Left hindlimb (tissue), 1 donor: ENCODE results near the gene KRABD2.
"Not testable (repeated sequence)": the region's sequence is repeated elsewhere in the genome, so short reads cannot be mapped to it uniquely, and the experiment has no call there.

Source experiments
- DNase-seq: peaks from one replicate; pipeline ENCODE4 v3.0.0-alpha.2; 2018

Gene KRABD2

GRCh38 chr17:8376271-8377067, at the start of gene KRABD2:
TSS of gene KRABD2 (minus strand) at chr17:8376704.
- peak; percentile 94 for DNase-seq

- DNase-seq = no peak
Observed at GRCh38 chr17:8421571-8421970, 45.1 kb upstream of the KRABD2 start.

DNA sequence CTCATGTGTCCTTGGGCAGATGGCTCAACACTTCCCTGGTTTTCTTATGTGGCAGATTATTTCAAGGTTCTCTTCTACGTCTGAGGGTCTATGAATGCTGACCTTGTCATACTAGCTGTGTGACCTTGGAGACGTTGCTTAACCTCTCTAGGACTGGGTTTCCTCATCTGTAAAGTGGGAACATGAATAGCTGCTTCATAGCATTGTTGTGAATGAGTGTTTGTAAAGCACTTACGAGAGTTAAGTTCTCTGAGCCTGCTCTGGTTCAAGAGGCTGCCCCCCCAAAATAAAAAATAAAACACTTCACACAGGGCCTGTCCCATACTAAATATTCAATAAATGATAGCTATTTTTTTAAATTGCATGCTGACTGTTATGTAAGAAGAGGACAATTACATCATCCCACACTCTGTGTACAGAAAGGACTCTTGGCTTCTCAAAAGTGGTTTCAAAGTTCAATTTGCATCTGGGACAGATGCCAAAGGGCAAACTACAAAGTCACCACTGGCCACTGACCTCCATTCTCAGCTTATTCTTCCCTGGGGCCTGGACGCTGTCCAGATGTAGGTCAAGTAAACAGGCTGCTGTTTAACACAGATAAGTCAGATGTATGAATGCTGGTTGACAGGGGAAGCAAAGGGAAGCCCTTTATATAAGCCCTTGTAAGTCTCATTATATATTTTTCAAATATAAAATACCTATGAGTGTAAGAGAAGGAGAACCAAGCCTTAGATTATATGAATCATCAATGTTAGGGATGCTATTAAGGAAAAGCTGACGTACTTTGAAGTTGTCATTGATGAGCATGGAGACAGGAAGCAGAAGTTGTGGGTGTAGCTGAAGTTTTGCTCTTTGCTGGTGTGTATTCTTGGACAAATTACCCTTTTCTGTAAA, 43.8 kb upstream of the KRABD2 start:
- DNase-seq = peak; percentile 57

DNA sequence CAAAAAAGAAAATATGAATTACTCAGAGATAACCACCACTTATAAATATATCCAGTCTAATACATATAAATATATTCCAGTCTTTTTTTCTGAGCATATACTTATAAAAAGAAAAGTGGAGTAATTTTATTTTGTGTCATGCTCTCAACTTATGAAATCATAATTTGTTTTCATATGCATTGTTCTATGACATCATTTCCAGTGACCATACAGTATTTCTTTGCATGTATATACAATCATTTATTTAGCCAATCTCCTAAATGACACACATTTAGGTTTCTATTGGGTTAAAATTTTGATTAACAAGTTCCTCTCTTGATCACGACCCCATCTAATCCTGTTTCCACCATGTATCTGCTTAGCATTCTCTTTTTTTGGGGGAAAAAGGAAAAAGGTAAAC, 42.8 kb upstream of the KRABD2 start:
- no peak for DNase-seq

- DNase-seq = no peak
Observed at GRCh38 chr17:8418471-8418870, 42.0 kb upstream of the KRABD2 start.

DNA sequence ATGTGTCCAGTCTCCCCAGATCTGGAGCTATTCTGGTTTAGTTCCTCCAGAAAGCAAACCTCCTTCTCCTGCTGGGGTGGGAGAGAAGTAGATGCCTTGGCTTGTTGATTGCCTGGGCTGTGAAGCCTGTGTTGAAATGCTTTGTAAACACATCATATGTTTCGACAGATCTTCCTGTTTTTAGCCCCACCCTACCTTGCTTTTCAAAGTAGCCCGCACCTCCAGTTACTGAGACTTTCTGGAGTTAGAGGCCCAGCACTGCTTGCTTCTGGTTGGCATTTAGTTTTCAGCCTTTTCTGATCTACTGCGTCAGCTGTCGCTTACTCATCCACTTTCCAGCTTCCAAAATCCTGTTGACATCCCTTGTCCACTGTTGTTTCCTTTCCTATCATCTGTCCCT, 41.3 kb upstream of the KRABD2 start:
- no peak for DNase-seq

GRCh38 chr17:8413938-8414337, 37.4 kb upstream of the KRABD2 start:
- no peak for DNase-seq

DNA sequence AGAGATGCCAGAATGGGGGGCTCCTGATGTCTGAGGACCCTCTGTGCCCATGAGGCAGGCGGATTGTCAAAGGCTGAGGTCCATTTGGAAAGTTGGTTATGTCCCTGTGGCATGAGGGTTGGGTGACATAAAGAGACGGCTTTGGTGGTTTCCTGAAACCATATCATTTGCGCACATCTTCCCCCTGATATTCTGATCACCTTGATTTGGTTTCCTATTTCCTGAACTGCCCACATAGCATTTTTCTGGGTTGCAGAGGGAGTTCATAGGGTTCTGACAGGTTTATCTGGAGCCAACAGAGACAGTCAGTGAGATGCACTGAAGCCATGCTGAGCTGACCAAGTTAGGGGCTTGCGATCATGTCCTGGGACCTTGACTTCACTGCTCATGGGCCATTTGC, 36.8 kb upstream of the KRABD2 start:
- no peak for DNase-seq

- no peak for DNase-seq
Observed at GRCh38 chr17:8412089-8412488, 35.6 kb upstream of the KRABD2 start.

GRCh38 chr17:8410883-8411238, 34.4 kb upstream of the KRABD2 start:
- no peak for DNase-seq

DNA sequence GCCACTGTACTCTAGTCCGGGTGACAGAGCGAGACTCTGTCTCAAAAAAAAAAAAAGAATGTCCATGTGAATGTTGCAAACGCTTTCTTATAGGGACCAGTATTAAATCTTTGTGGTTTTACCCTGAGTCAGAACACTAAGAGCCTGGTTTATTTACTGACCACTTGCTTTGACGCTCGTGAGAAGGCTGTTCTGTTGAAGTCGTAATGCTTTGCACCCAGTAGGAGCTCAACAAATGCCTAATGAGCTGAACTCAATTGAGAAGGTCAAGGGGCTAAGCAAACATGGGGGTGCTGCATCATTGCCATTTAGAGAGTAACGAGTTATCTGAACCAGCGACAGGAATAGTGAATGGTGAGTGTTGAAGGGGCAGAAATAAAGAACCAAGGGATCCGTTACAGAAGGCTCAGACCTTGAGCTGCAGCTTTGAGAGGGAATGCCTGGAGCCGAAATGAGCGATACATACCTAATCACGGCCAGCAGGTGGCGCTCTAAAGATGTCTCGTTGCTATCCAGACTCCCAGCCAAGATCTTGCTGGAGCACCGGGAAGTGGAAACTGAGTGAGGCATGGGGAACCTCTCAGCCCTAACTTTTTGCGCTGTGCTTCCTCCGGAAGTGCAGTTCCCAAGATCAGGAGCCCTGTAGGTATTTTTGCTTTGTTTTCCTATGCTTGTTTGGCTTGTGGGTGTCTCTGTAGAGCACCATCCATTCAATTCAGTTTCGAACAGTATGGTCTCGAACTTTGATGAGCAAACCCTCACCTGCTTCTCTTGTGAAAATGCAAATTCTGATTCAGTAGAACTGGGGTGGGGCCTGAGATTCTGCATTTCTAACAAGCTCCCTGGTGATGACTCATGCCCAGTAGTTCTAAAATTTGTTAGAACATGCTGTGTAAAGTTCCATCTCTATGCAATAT, 33.7 kb upstream of the KRABD2 start:
- DNase-seq = peak; percentile 90

GRCh38 chr17:8408371-8408770, 31.9 kb upstream of the KRABD2 start:
- no peak for DNase-seq

DNA sequence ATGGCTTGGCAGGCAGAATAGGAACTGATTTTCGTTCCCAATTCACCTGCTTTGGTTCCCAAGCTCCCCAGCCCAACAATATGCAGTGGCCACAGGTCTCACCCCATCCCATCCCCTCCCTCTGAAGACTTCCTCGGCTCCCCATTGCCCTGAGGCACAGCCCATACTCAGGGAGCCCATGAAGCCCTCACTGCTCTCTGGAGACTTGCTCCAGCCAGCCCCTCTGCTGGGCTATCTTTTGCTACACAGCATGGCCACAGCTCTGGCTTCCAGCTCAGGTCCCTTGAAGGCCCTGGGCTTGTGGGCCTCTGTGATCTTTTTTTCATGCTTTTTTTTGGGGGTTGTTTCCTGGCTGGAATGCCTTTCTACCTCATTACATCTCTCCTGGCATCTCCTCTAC, 29.7 kb upstream of the KRABD2 start:
- no peak for DNase-seq

DNA sequence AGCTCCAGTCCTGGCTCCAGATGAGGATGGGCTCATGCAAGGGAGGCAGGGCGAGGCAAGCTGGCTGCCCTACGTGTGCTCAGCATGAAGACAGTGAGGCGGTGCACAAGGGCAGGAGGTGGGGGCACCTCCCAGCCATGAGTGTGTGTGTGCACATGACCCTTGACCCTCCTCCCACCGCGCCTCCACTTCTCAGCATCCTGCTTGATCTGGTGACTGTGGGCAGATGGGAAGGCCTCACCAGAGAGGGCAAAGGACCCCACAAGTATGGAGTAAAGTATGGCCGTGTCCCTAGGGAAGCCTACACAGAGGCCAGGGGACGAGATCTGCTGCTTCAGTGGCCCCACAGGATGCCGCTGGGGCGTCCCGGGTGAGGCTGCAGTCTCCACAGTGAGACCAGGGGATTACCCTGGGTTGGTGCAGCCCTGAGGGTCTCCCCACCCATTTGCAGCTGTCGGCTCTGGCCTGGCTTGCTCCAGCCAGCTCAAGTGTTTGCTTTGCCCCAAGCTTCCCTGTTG, 29.1 kb upstream of the KRABD2 start:
- no peak for DNase-seq

DNA sequence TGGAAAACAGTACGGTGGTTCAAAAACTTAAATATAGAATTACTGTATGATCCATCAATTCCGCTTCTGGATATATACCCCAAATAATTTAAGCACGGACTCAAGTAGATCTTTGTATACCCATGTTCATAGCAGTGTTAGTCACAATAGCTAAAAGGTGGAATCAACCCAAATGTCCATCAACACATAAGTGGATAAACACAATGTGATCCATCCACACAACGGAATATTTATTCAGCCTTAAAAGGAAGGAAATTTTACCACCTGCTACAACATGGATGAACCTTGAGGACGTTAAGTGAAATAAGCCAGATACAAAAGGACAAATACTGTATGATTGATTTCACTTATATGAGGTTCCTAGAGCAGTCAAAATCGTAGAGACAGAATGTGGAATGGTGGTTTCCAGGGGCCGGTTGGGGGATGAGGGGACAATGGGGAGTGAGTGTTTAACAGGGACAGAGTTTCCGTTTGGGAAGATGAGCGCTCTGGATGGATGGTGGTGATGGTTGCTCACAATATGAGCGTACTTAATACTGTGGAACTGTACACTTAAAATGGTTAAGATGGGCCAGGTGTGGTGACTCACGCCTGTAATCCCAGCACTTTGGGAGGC, 26.5 kb upstream of the KRABD2 start:
- DNase-seq = no peak

GRCh38 chr17:8401107-8401506, 24.6 kb upstream of the KRABD2 start:
- DNase-seq = no peak

DNA sequence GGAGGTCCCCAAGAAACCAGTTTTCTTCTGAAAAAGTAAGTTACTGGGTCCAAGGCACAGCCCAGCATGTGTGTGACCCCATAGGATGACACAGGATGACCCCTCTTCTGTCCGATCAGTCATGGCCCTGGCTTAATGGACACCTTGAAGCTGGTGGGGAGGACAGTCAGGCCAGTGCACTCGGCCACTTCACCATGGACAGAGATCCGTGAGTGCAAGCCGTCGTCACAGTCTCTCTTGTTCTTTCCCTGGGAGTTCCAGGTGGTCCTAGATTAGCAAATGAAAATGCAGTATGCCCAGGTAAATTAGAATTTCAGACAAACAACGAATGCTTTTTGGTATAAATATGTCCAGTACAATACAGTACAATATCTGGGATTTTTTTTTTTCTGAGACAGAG, 22.5 kb upstream of the KRABD2 start:
- DNase-seq = no peak

DNA sequence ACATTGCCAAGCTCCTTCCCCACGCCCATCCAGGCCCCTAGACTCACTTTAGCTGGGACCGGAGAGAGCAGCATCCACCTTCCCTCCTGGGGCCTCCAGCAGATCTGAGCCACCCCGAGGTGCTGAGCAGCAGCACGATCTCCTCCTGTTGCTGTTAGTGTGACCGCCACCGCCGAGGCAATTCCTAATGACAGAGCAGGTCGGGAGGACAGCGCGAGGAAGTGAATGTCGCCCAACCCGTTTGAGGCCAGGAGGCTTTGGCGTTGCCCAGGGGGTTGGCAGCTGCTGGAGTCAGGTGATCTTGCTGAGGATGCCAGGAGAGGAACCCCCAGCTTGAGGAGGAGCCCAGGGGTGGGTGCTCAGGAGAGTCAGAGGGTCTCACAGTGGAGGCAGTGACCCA, 21.1 kb upstream of the KRABD2 start, which contains the start of gene RNF222:
Gene RNF222, minus strand, starts transcription at position 192 of the 400 bp plus-strand sequence. CDS start 4,366 bp downstream, outside the sequence.
- DNase-seq = no peak

DNA sequence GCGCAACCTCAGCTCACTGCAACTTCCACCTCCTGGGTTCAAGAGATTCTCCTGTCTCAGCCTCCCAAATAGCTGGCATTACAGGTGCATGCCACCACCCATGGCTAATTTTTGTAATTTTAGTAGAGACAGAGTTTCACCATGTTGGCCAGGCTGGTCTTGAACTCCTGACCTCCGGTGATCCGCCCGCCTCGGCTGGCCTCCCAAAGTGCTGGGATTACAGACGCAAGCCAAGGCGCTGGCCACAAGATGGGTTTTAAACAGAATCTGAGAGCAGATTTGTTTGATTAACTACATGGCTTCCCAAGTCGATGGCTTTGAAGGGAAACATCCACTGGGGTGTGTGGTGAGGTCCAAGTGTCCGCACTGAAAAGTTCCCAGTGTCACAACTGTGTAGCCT, 18.0 kb upstream of the KRABD2 start:
- not testable (repeated sequence) for DNase-seq

DNA sequence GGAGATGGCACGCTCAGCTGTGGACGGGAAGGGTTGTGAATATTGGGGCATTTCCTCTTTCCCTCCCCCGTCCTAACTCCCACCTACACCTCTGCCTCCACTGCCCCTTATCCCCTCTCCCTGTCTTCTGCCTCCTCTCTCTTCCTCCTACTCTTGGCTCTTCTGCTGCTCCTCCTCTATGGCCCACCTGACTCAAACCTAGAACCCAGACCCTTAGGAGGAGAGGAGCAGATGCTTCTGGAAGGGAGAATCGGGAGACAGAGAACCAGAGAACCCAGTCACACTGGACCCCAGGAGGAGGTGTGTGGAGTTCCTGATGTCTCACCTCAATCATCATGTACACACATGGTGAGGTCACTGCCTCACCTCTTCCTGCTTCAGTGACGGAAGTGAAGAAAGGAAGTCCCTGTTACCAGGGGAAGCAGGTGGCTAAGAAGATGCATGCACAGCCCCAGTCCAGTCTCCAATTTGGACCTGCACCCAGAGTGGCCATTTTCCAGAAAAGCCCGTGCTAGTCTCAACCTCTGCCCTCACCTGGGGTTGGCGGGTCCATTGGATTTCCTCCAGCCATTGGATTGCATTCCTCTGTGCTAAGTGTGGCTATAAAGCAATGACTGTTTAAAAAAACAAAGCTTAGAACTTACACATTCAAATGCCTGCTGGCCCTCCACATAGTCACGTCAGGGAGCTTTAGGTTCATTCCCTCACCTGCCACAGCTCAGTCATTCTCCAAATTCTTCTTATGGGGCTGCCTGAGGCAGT, 17.1 kb upstream of the KRABD2 start:
- no peak for DNase-seq
